Testis (tissue), 3 donors: ENCODE measurements around the gene COLQ. TPM values are rescaled to one million over a fixed set of nuclear protein-coding genes. Genes with fewer than 3 reads are reported as not detected.

ENCODE experiments used
- DNase-seq: peaks from one replicate; pipeline ENCODE4 v3.0.0-alpha.2; 2019
- H3K27ac ChIP-seq, 2 donors: fragments of 200-600 bp; sonication (generic); one replicate each; pipeline ENCODE4 v1.5.1; 2019
- H3K27me3 ChIP-seq: fragments of 200-600 bp; sonication (generic); one replicate; pipeline ENCODE4 v1.5.1; 2019
- H3K36me3 ChIP-seq: fragments of 200-600 bp; sonication (generic); one replicate; pipeline ENCODE4 v1.5.1; 2017; ENCODE audit warnings: low read depth; ENCODE audit errors: missing control alignments
- H3K4me1 ChIP-seq: fragments of 200-600 bp; sonication (generic); one replicate; pipeline ENCODE4 v1.5.1; 2019
- H3K4me3 ChIP-seq, 2 donors: fragments of 200-600 bp; sonication (generic); one replicate each; pipeline ENCODE4 v1.5.1; 2017 to 2019
- H3K9me3 ChIP-seq: fragments of 200-600 bp; sonication (generic); one replicate; pipeline ENCODE4 v1.5.1; 2017
- CTCF ChIP-seq, 3 experiments: fragments of 450-650 bp in 2 of 3; fragments of 200-600 bp in 1 of 3; sonication (generic) in 1 of 3; IDR thresholded peaks; one replicate each; pipeline ENCODE4 v1.5.1; 2016 to 2019; ENCODE audit warnings: antibody characterized with exemption in 3 of 3, mild to moderate bottlenecking in 2 of 3, moderate library complexity in 1 of 3
- POLR2A ChIP-seq: fragments of 450-650 bp; IDR thresholded peaks from one replicate; pipeline ENCODE4 v1.6.1; 2017; ENCODE audit warnings: antibody characterized with exemption, mild to moderate bottlenecking, moderate library complexity
- WGBS, 2 donors: methylation state at CpG; one replicate each; pipeline ENCODE4 v1.1.5; 2018; 5-methylcytosine and 5-hydroxymethylcytosine counted together
- intact Hi-C: fragments of 100-400 bp; cut with DNase I; formaldehyde crosslinking; loops from one replicate; pipeline ENCODE4 v1.15.1; 2023; ENCODE audit warnings: low total_unique reads
- polyA plus RNA-seq: library from polyadenylated mRNA; stranded (reverse); fragments of 350-450 nt; fragmentation: Illumina TruSeq; extraction: RNeasy Lipid Tissue Mini Kit (QIAGEN cat#74804); gene quantifications from one replicate; pipeline ENCODE4 v1.2.3, GENCODE V29; 2014; ENCODE audit warnings: low read depth, low replicate concordance; ENCODE audit not compliant: insufficient read depth
- total RNA-seq, 2 donors: library from RNA; depleted of rRNA; stranded (reverse); fragments of >200 nt; gene quantifications; one replicate each; pipeline ENCODE4 v1.2.3, GENCODE V29; 2016

COLQ gene
- total and polyA plus RNA-seq, 3 donors from 2014 or later = 5.4 to 7.6 (median 6.7) TPM

GRCh38 chr3:15405448-15406050 lies 116.0 kb downstream of the COLQ start:
- Histone ChIP-seq H3K27ac (no peak overlapping the region), H3K9me3 (no peaks in the 10 kb centered on the region), H3K27me3 (no peaks in the 10 kb centered on the region), H3K36me3 (no peaks in the 10 kb centered on the region), H3K4me3 (no peak overlapping the region), H3K4me1 (peaks cover 4% of the 10 kb centered on the region)
- TF ChIP-seq CTCF (IDR thresholded peaks at IDR 0.05) (peak; percentile 63 to 72 (median 66)), POLR2A (no peak)
- peak; percentile 55 for DNase-seq
- intact Hi-C loops = no loop called here
- 48 to 54% methylated on average over 3 of the region's 3 CpGs for WGBS, 2 donors

GRCh38 chr3:15404767-15405166 lies 116.7 kb downstream of the COLQ start:
- 74 to 75% methylated on average over 1 of the region's 1 CpG for WGBS, 2 donors
- intact Hi-C loops = no loop called here
- Histone ChIP-seq H3K27me3 (no peaks in the 10 kb centered on the region), H3K4me1 (peaks cover 4% of the 10 kb centered on the region), H3K27ac (peak overlapping the region; percentile 5 to 21), H3K36me3 (no peaks in the 10 kb centered on the region), H3K4me3 (no peak overlapping the region), H3K9me3 (no peaks in the 10 kb centered on the region)
- TF ChIP-seq CTCF (IDR thresholded peaks at IDR 0.05) = no peak
- TF ChIP-seq POLR2A = no peak
- DNase-seq = no peak

DNA sequence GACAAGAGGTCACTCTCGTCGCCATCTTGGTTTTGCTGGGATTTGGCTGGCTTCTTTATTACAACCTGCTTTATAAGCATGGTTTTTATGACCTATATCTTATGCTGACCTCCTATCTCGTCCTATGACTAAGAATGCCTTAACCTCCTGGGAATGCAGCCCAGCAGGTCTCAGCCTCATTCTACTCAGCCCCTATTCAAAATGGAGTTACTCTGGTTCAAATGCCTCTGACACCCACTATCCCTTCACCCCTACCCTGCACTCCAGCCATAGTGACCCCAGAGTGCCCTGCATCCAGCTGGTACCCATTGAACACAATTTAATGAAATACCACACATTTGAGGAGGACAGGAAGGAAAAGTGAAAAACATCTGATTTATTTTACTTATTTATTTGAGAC lies 117.5 kb downstream of the COLQ start:
- DNase-seq = no peak
- WGBS, 2 donors = 92 to 93% methylated on average over 3 of the region's 3 CpGs
- Histone ChIP-seq H3K9me3 (no peaks in the 10 kb centered on the region), H3K4me3 (no peak overlapping the region), H3K27me3 (no peaks in the 10 kb centered on the region), H3K36me3 (no peaks in the 10 kb centered on the region), H3K27ac (no peak overlapping the region), H3K4me1 (peaks cover 4% of the 10 kb centered on the region)
- intact Hi-C loops = no loop called here
- no peak for TF ChIP-seq CTCF (IDR thresholded peaks at IDR 0.05)

GRCh38 chr3:15403495-15403894 lies 118.0 kb downstream of the COLQ start:
- Histone ChIP-seq H3K36me3 (no peaks in the 10 kb centered on the region), H3K4me3 (no peak overlapping the region), H3K27me3 (no peaks in the 10 kb centered on the region), H3K27ac (no peak overlapping the region), H3K9me3 (no peaks in the 10 kb centered on the region), H3K4me1 (peaks cover 4% of the 10 kb centered on the region)
- DNase-seq = no peak
- TF ChIP-seq POLR2A (no peak), CTCF (IDR thresholded peaks at IDR 0.05) (no peak)
- WGBS, 2 donors = 60 to 61% methylated on average over 3 of the region's 3 CpGs
- intact Hi-C loops = no loop called here

- Histone ChIP-seq H3K36me3 (no peaks in the 10 kb centered on the region), H3K4me1 (peaks cover 4% of the 10 kb centered on the region), H3K4me3 (no peak overlapping the region), H3K27ac (no peak overlapping the region), H3K9me3 (no peaks in the 10 kb centered on the region), H3K27me3 (no peaks in the 10 kb centered on the region)
- intact Hi-C loops = no loop called here
- DNase-seq = no peak
- TF ChIP-seq POLR2A = no peak
- TF ChIP-seq CTCF (IDR thresholded peaks at IDR 0.05) = no peak
- WGBS, 2 donors = 69 to 74% methylated on average over 4 of the region's 4 CpGs
Observed at GRCh38 chr3:15401936-15402335, 119.6 kb downstream of the COLQ start.
